ENCODE data around the gene CYTH3.
A peak's percentile ranks its signal among the peaks of the same experiment; 100 is the strongest.

The CYTH3 gene

DNA sequence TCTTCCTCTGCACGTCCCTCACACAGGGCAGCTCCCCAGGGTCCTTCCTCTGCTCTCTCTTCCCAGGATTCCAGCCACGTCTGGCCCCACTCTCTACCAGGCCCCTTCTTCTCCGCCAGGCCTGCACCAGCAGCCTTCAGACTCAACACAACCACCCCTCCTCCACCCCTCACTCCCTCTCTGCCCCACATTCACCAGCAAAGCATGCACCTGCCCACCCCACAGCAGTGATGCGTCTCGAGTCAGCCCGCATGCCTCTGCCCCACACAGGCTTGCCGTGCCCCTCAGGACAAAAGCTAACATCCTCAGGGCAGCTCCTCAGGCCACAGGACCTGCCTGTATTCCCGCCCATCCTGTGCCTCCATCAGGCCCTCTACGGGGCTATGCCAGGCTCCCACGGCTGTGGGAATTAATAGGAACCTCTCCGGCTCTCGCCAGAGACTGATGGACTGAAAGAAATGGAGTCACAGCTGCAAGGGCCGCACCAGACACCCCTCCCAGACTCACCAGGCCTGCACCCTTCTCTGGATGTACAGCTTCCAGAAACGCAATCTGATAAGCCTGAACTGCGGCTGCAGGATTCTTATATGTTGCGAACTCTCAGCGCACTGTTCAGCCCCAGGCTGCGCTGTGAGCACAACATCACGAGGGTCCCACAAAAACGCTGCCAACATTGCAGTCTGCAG lies 100.1 kb downstream of the CYTH3 start:
- Histone ChIP-seq H3K36me3 (replicated peaks) (peaks cover 3% of the 10 kb centered on the region; the same call in 1 of the 2 replicates), H3K9me3 (no peaks in the 10 kb centered on the region), H3K4me1 (no peaks in the 10 kb centered on the region), H3K27me3 (ENCODE audit: low read depth) (no peaks in the 10 kb centered on the region), H3K4me3 (no peak overlapping the region)
- DNase-seq (ENCODE audit: low spot score in 2 of 2) = no peak
- in situ Hi-C loops (cut with MboI; ENCODE audit: low sequenced_read_pairs) = no loop called here

DNA sequence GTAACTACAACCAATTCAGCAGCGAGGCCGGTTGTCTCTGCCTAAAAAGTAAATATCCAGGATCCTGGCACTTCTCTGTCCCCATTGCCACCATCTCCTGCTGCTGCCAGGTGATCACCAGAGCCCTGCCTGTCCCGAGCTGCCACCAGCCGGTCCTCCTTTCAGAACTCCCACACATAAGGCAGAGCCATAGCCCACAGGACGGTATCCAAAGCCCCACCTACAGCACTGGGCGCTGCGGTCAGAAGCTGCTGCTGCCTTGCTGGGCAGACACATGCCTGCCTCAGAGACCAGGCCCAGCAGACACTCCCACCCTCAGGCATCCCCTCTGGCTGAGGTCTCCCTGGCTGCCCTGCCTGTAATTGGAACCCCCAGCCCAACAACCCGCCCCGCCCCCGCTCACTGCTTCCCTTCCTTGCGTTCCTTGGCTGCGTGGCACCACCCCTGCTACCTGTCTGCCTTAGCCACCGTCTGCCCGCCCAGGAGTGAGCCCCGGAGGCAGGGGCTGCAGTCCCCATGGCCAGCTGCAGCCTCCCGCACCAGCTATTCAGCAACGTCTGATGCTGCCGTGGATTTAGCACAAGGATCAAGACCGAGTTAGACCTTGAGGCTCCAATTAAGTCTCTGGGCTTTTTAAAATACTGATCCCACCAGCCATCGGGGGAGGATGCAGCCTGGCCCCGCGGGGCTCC lies 100.7 kb downstream of the CYTH3 start:
- no peaks in the 10 kb centered on the region for H3K9me3 ChIP-seq
- H3K4me3 ChIP-seq = no peak overlapping the region
- no peaks in the 10 kb centered on the region for H3K4me1 ChIP-seq
- no peaks in the 10 kb centered on the region for H3K27me3 ChIP-seq (ENCODE audit: low read depth)
- no peak for DNase-seq (ENCODE audit: low spot score in 2 of 2)
- in situ Hi-C loops (cut with MboI; ENCODE audit: low sequenced_read_pairs) = no loop called here
- H3K36me3 ChIP-seq (replicated peaks) = peaks cover 3% of the 10 kb centered on the region; the same call in 1 of the 2 replicates

DNA sequence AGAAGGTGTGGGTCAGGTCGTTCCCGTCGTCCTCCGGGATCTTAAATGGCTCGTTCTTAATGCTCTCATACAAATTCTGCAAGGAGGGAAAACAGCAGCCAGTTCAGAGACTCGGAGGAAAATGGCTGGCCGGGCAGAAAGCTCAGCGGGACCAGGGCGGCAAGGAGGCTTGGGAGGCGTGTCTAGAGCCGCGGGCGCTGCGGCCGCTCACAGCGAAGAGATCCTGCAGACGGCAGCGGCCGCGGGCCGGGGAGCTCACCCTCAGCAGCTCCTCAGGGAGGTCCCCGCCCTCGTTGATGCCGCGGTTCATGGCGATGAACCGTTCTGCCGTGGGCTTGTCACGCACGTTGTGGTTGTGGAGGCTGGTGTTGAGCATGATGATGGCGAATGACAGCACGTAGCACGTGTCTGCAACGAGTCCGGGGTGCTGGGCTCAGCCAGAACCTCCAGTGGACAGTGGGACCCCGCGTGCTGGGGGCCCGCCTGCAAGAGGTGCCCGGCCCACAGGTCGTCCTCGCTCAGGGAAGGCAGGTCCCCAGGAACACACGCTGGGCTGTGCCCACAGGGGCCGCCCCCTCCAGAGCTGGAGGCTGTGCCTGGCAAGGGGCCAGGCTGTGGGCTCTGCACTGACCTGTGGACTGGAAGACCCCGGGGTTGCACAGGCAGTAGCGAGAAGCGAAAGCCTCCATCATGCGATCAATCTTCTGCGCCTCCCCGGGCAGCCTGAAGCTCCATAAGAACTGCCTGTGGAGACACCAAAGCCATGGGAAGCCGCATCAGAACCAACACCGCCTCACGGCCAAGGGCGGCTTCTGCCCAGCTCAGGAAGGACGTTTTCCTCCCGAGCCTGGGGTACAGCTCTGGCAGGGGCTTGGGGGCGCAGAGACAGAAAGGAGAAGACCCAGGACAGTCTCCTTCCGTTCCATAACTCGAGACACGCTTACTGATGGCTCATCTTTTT lies 101.6 kb downstream of the CYTH3 start:
- H3K36me3 ChIP-seq (replicated peaks) = peaks cover 3% of the 10 kb centered on the region; the same call in 1 of the 2 replicates
- no peaks in the 10 kb centered on the region for H3K27me3 ChIP-seq (ENCODE audit: low read depth)
- H3K4me3 ChIP-seq = no peak overlapping the region
- H3K9me3 ChIP-seq = no peaks in the 10 kb centered on the region
- in situ Hi-C loops (cut with MboI; ENCODE audit: low sequenced_read_pairs) = no loop called here
- DNase-seq (ENCODE audit: low spot score in 2 of 2) = no peak
- H3K4me1 ChIP-seq = no peaks in the 10 kb centered on the region

DNA sequence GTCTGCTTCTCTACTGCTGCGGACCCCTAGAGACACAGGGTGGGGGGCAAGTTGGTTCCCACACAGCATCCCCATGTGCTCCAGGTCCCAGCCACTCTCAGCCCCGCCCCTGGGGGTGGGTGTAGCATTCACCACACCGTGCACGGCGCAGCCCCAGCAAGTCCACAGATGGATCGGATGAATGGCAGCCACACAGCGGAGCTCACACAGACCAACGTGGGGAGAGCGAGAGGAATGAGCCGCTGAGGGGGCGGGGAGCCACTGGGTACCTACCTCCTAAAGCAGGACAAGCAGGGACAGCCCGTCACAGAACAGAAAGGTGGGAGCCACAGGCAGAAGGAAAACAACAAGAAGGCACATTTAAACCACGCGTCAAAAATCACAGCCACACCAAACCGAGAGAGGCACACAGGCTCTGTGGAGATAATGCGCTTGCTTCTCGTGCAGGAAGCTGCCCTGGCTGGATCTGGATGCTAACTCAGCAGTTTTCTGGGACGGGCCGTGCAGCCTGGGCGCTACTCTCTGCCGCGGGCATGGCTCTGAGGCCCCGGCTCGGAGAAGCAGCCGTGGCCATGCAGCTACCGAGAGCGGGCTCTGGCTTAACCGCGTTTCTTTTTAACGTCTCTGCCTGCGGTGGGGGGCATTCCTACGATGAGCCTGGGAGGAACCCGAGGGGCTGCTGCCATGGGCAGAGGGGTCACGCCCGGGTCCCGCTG lies 102.5 kb downstream of the CYTH3 start:
- Histone ChIP-seq H3K4me3 (no peak overlapping the region), H3K36me3 (replicated peaks) (peaks cover 3% of the 10 kb centered on the region; the same call in 1 of the 2 replicates), H3K9me3 (no peaks in the 10 kb centered on the region), H3K4me1 (no peaks in the 10 kb centered on the region), H3K27me3 (ENCODE audit: low read depth) (no peaks in the 10 kb centered on the region)
- DNase-seq (ENCODE audit: low spot score in 2 of 2) = no peak
- in situ Hi-C loops (cut with MboI; ENCODE audit: low sequenced_read_pairs) = no loop called here

DNA sequence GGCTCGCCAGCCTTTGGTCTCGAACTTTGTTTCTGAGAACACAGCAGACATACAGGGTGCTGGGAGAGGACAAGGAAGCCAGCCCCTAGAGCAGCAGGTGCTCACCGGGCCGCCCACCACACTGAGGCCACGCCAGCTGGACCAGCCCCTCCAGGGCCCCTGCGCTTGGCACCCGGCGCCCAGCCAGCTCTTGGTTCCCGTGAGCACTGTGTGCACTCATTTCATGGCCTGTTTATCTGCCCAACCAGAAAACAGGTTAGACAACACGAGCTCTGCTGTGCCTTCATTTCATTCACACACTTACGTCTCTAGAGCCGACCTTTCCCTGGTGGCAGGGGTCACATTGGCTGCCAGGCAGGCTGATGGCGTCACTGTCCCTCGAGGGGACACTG lies 104.0 kb downstream of the CYTH3 start:
- Histone ChIP-seq H3K4me1 (no peaks in the 10 kb centered on the region), H3K36me3 (replicated peaks) (peaks cover 10% of the 10 kb centered on the region; the same call in 1 of the 2 replicates), H3K4me3 (no peak overlapping the region), H3K27me3 (ENCODE audit: low read depth) (no peaks in the 10 kb centered on the region), H3K9me3 (no peaks in the 10 kb centered on the region)
- DNase-seq (ENCODE audit: low spot score in 2 of 2) = no peak
- in situ Hi-C loops (cut with MboI; ENCODE audit: low sequenced_read_pairs) = no loop called here

DNA sequence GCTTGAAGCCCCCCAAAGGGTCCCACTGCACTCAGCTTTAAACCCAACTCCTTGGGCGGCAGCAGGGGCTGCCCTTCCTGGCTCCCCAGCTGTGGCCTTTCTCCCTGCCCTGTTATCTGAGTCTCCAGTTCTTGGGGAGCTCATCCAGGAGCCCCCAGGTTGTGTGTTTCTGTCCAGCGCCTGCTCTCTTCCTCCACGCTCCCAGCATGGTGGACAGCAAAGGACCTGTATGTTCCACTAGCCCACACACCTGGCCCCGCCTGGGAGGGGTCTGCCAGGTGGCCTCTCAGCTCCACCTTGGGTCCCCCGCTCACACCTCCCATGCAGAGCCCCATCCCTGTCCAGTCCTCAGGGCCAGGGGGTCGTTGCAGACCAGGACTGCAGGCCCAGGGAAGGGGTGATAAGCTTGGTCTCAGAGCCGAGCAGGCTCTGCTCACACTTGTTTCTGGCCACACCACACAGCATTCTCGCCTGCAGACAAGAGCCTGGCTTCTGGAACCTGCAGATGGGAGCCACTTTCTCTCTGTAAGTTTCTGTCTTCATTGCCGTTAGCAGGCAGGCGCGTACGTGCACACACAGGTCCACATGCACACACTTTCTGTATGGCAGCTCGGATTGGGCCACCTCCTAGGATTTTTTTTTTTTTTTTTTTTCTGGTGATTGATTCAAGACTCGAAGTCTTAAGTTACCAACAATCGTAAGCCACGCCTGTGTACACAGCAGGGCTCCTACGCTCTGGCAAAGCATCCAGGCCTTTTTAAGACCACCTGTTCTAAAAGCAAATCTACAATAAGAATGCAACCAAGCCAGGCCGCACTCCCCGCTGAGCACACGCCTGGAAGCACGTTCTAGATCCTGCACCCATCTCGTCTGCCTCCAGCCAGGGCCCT lies 104.6 kb downstream of the CYTH3 start:
- no peak for DNase-seq (ENCODE audit: low spot score in 2 of 2)
- peaks cover 10% of the 10 kb centered on the region; the same call in 1 of the 2 replicates for H3K36me3 ChIP-seq (replicated peaks)

DNA sequence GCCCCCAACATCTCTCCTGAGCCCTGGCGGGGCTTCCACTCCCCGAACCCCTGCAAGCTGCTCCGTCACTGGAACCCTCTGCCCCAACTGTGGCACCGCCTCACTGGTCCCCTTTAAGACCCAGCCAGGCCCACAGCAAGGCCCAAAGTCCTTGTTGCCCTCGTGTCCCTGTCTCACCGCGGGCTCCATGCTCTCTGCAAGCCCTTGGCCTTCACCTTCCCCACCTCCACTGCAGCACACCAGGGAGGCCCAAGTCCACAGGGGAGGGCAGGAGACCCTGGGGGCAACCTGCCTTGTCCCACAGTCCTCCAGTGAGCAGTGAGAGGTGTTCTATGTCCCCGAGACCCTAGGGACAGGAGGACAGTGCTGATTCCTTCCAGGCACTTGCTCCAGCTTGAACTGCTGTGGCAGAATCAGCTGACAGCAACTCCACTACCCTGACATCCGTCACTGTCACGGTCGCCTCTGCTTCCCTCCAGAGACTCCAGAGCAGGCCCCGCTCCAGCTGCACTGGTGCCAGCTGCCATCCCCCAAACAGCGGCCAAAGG lies 105.3 kb downstream of the CYTH3 start:
- no peaks in the 10 kb centered on the region for H3K4me1 ChIP-seq
- in situ Hi-C loops (cut with MboI; ENCODE audit: low sequenced_read_pairs) = no loop called here

More for the DNA sequence above, 104.6 kb downstream of the CYTH3 start:
- H3K9me3 ChIP-seq = no peaks in the 10 kb centered on the region
- H3K4me3 ChIP-seq = no peak overlapping the region
- in situ Hi-C loops (cut with MboI; ENCODE audit: low sequenced_read_pairs) = no loop called here
- no peaks in the 10 kb centered on the region for H3K4me1 ChIP-seq
- no peaks in the 10 kb centered on the region for H3K27me3 ChIP-seq (ENCODE audit: low read depth)

DNA sequence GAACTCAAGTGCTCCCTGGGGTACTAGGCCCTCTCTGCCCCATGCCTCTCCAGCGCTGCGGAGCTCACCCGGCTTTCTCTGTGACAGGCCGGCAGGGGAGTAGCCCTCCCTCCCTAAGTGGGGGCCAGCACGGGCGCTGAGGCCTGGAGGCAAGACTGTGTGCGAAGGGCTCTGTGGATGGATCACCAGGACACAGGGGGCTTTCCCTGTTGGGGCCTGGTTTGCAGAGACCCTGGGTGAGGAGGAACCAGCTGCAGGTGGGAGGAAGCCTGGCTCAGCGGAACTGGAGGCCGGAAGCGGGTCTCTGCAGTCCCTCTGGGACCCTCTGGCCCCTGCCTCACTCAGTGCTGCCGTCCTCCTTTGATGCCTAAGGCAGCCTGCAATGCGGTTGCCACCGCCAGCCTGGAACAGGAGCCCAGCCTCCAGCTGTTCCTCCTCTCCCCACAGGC lies 106.0 kb downstream of the CYTH3 start:
- Histone ChIP-seq H3K4me1 (no peaks in the 10 kb centered on the region), H3K9me3 (no peaks in the 10 kb centered on the region), H3K27me3 (ENCODE audit: low read depth) (no peaks in the 10 kb centered on the region), H3K36me3 (replicated peaks) (peaks cover 15% of the 10 kb centered on the region), H3K4me3 (no peak overlapping the region)
- no peak for DNase-seq (ENCODE audit: low spot score in 2 of 2)
- in situ Hi-C loops (cut with MboI; ENCODE audit: low sequenced_read_pairs) = no loop called here

More for the DNA sequence above, 105.3 kb downstream of the CYTH3 start:
- Histone ChIP-seq H3K36me3 (replicated peaks) (peaks cover 10% of the 10 kb centered on the region), H3K27me3 (ENCODE audit: low read depth) (no peaks in the 10 kb centered on the region), H3K9me3 (no peaks in the 10 kb centered on the region), H3K4me3 (no peak overlapping the region)
- DNase-seq (ENCODE audit: low spot score in 2 of 2) = no peak

DNA sequence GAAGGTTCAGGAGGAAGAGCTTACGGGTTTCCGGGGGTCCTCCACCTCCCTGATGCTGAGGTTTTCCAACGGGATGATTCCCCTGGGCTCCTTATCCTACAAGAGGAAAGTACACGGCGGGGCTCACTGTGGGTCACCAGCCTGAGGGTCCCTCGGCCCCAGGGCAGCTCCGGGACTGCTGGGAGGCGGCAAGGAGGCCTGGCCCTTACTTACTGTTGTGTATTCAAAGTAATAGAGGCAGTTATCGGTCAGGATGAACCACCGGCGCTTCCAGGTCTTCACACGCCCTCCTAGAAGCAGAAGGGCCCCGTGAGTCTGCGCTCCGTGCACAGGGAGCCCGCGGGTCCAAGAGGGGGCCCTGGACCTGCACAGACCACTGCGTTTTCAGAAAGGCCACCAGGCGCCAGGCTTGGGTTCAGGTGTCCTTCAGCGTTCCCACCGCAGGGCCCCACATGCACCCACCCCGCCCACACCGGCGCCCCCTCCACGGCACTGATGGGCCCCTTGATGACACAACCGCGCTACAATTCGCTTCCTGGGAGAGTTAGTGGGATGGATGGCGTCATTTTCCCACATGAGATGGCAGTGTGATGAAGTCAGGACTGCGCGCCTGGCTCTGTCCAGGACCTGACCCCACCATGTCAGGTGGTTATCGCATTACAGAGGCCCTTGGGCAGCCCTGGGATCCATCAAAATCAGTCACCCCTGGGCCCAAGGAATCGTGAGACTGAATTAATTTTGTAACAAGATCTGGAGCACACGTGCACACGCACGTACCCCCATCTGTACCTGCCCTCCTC lies 106.7 kb downstream of the CYTH3 start:
- Histone ChIP-seq H3K4me1 (no peaks in the 10 kb centered on the region), H3K27me3 (ENCODE audit: low read depth) (no peaks in the 10 kb centered on the region), H3K4me3 (no peak overlapping the region), H3K36me3 (replicated peaks) (peaks cover 22% of the 10 kb centered on the region), H3K9me3 (no peaks in the 10 kb centered on the region)
- DNase-seq (ENCODE audit: low spot score in 2 of 2) = no peak
- in situ Hi-C loops (cut with MboI; ENCODE audit: low sequenced_read_pairs) = no loop called here

DNA sequence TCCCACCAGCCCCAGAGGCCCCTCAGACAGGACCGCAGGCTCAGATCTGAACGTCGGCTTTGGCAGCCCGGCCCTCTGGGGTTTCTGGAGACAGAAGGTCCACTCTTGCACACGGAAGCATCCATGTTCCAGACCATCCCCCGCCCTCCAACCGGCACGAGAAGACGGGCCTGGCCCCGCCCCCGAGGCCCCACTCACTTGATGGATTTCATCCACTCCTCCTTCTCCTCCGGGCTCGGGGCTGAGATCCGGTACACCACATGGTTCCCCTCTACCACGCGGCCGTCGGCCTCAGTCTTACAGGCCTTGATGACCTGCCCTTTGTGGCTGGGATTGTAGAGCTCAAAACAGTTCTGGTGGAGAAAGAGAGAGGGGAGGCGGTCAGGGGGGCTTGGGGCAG lies 107.3 kb downstream of the CYTH3 start:
- peaks cover 27% of the 10 kb centered on the region for H3K36me3 ChIP-seq (replicated peaks)
- H3K4me3 ChIP-seq = no peak overlapping the region
- H3K4me1 ChIP-seq = no peaks in the 10 kb centered on the region
- in situ Hi-C loops (cut with MboI; ENCODE audit: low sequenced_read_pairs) = no loop called here
- H3K27me3 ChIP-seq (ENCODE audit: low read depth) = no peaks in the 10 kb centered on the region
- DNase-seq (ENCODE audit: low spot score in 2 of 2) = no peak
- H3K9me3 ChIP-seq = no peaks in the 10 kb centered on the region

DNA sequence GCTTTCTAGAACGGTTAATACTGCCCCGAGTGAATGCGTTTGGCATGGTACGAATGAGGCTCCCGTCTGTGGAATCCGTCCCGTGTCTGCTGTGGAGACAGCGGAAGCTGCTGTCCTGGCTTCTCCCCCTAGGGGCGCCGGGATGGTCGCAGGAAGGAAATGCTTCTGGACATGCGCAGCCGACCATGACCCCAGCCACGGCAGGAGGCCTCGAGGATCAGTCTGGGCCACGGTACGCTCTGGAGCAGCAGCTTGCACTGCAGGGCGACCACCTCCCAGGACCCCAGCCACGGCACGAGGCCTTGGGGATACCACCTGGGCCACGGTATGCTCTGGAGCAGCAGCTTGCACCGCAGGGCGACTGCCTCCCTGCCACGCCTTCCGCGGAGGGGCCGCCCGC lies 107.9 kb downstream of the CYTH3 start:
- Histone ChIP-seq H3K4me3 (no peak overlapping the region), H3K4me1 (no peaks in the 10 kb centered on the region), H3K36me3 (replicated peaks) (peaks cover 32% of the 10 kb centered on the region), H3K9me3 (no peaks in the 10 kb centered on the region), H3K27me3 (ENCODE audit: low read depth) (no peaks in the 10 kb centered on the region)
- DNase-seq (ENCODE audit: low spot score in 2 of 2) = peak in 1 of 2 experiments; percentile 38
- in situ Hi-C loops (cut with MboI; ENCODE audit: low sequenced_read_pairs) = no loop called here

DNA sequence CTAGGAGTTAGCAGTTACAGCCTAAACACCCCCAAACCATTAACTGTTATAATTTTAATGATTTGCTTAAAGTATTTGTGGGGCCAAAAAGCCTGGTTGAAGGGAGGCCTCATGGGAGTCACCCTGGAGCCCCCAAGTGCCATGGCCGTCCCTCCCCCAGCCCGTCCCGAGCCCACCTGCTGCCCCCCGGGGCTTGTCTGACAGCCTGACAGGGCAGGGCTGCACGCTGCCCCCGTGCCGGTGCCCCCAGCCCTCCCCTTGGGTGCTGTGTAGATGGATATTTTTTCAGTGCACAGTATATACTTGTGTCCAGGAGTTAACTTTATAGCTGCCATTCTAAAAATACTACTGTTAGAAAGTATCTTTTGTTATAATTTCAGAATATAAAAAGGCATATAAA lies 108.4 kb downstream of the CYTH3 start:
- H3K27me3 ChIP-seq (ENCODE audit: low read depth) = no peaks in the 10 kb centered on the region
- no peaks in the 10 kb centered on the region for H3K9me3 ChIP-seq
- no peak for DNase-seq (ENCODE audit: low spot score in 2 of 2)
- H3K4me1 ChIP-seq = no peaks in the 10 kb centered on the region
- peaks cover 36% of the 10 kb centered on the region for H3K36me3 ChIP-seq (replicated peaks)
- in situ Hi-C loops (cut with MboI; ENCODE audit: low sequenced_read_pairs) = no loop called here
- H3K4me3 ChIP-seq = no peak overlapping the region

All from HAP-1 (cell line).